ENCODE measurements around the gene SLC12A7. TPM values are rescaled to one million over a fixed set of nuclear protein-coding genes. Genes with fewer than 3 reads are reported as not detected.

Gene SLC12A7
- total RNA-seq, 2 donors from 2014 or later, result 27.6 to 138 TPM

DNA sequence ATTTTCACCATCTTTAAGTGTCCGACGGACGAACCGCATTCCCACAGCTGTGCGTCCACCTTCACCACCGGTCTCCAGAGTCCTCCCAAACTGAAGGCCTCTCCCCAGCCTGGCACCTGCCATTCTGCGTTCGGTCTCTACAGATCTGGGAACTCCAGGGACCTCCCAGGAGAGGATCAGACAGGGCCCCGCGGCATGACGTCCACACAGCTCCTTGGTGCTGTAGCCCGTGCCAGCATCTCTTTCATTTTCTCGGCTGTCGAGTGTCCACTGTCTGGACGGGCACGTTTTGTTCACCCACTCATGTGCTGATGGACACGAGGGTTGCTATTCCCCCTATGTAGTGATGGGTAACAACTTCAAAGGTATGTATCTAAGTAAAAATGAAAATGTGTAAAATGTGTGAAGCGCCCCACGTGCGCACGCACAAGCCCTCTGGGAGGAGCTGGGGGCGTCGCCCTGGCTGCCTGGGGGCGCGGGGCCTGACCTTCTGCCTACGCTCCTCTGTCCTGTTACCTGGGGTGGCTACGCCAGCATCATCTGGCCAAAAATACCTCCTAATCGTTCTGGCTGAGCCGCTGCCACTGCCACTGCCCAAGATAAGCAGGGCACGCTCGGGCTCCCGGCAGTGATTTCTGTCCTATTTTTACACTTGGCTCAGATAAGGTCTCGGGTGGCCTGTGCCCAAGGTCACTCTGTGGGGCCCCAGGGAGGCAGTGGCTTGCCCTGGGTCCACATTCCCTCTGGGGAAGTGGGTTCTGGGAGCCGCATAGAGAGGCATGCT, 10.8 kb upstream of the SLC12A7 start:
- Histone ChIP-seq H3K4me3 (no peak overlapping the region), H3K27ac (no peak overlapping the region), H3K9me3 (no peaks in the 10 kb centered on the region), H3K4me1 (replicated peaks) (peaks cover 8% of the 10 kb centered on the region), H3K36me3 (no peaks in the 10 kb centered on the region), H3K27me3 (replicated peaks; ENCODE audit: insufficient read depth) (no peaks in the 10 kb centered on the region)
- intact Hi-C loops (cut with DNase I), result loop anchor here (5.0 kb wide), 1 partner anchor 190 kb away; no protein-coding TSS in a partner anchor
- no peak for DNase-seq (ENCODE audit: low spot score)
- 93% methylated on average over 34 of the region's 34 CpGs for WGBS
- TF ChIP-seq POLR2AphosphoS5 (IDR thresholded peaks at IDR 0.05), result no peak
- TF ChIP-seq POLR2A (IDR thresholded peaks at IDR 0.05), result no peak
- TF ChIP-seq, protein P1, sequence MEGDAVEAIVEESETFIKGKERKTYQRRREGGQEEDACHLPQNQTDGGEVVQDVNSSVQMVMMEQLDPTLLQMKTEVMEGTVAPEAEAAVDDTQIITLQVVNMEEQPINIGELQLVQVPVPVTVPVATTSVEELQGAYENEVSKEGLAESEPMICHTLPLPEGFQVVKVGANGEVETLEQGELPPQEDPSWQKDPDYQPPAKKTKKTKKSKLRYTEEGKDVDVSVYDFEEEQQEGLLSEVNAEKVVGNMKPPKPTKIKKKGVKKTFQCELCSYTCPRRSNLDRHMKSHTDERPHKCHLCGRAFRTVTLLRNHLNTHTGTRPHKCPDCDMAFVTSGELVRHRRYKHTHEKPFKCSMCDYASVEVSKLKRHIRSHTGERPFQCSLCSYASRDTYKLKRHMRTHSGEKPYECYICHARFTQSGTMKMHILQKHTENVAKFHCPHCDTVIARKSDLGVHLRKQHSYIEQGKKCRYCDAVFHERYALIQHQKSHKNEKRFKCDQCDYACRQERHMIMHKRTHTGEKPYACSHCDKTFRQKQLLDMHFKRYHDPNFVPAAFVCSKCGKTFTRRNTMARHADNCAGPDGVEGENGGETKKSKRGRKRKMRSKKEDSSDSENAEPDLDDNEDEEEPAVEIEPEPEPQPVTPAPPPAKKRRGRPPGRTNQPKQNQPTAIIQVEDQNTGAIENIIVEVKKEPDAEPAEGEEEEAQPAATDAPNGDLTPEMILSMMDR (IDR thresholded peaks at IDR 0.05), result no peak

DNA sequence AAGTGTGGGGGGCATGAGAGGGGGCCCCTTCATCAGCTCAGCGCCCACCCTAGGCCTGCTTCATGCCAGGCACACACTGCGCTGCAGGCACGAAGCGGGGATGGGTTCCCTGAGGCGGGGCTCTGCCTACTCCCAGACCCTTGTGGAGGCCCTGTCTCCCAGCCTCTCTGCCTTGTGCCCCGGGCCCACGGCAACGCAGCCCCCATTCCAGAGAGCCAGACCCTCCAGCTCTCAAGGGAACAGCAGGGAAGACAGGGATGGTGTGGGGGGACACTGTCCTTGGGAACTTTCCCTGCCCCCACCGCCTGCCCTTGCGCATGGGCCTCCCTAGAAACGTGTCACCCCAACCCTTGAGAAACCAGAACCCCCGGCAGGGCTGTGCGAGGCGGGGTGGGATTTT, 10.0 kb upstream of the SLC12A7 start:
- TF ChIP-seq POLR2A (IDR thresholded peaks at IDR 0.05), result no peak
- TF ChIP-seq, protein P1 (IDR thresholded peaks at IDR 0.05), result no peak
- no peak for TF ChIP-seq POLR2AphosphoS5 (IDR thresholded peaks at IDR 0.05)
- Histone ChIP-seq H3K36me3 (no peaks in the 10 kb centered on the region), H3K27me3 (replicated peaks; ENCODE audit: insufficient read depth) (no peaks in the 10 kb centered on the region), H3K4me3 (no peak overlapping the region), H3K4me1 (replicated peaks) (peaks cover 8% of the 10 kb centered on the region), H3K9me3 (no peaks in the 10 kb centered on the region), H3K27ac (no peak overlapping the region)
- intact Hi-C loops (cut with DNase I), result loop anchor here (5.0 kb wide), 1 partner anchor 190 kb away; no protein-coding TSS in a partner anchor
- 92% methylated on average over 14 of the region's 14 CpGs for WGBS
- DNase-seq (ENCODE audit: low spot score), result no peak

DNA sequence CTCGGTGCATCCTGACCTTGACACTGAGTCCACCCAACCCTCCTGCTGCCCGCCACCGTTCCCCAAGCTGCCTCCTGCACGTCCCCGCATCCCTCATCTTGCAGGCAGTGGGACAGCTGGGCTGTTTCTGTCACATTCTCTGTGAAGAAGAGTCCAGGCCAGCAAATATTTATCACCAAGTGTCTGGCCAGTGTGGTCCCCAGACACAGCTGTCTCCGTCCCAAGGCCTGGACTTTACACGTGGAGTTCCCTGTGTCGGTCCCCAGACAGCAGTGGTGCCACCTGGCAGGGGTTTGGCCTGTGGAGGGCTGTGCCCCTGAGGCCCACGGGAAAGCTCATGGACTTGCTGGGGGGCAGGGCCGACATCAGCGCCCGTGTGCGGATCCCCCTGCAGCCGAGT, 9.2 kb upstream of the SLC12A7 start:
- no peak overlapping the region for H3K27ac ChIP-seq
- H3K4me1 ChIP-seq (replicated peaks), result peaks cover 8% of the 10 kb centered on the region
- WGBS, result 92% methylated on average over 14 of the region's 14 CpGs
- no peak for DNase-seq (ENCODE audit: low spot score)
- H3K27me3 ChIP-seq (replicated peaks; ENCODE audit: insufficient read depth), result no peaks in the 10 kb centered on the region
- no peak overlapping the region for H3K4me3 ChIP-seq
- TF ChIP-seq, protein P1 (IDR thresholded peaks at IDR 0.05), result no peak
- TF ChIP-seq POLR2AphosphoS5 (IDR thresholded peaks at IDR 0.05) (no peak), POLR2A (IDR thresholded peaks at IDR 0.05) (no peak)
- H3K36me3 ChIP-seq, result no peaks in the 10 kb centered on the region
- intact Hi-C loops (cut with DNase I), result loop anchor here (5.0 kb wide), 1 partner anchor 189 kb away; no protein-coding TSS in a partner anchor
- H3K9me3 ChIP-seq, result no peaks in the 10 kb centered on the region

DNA sequence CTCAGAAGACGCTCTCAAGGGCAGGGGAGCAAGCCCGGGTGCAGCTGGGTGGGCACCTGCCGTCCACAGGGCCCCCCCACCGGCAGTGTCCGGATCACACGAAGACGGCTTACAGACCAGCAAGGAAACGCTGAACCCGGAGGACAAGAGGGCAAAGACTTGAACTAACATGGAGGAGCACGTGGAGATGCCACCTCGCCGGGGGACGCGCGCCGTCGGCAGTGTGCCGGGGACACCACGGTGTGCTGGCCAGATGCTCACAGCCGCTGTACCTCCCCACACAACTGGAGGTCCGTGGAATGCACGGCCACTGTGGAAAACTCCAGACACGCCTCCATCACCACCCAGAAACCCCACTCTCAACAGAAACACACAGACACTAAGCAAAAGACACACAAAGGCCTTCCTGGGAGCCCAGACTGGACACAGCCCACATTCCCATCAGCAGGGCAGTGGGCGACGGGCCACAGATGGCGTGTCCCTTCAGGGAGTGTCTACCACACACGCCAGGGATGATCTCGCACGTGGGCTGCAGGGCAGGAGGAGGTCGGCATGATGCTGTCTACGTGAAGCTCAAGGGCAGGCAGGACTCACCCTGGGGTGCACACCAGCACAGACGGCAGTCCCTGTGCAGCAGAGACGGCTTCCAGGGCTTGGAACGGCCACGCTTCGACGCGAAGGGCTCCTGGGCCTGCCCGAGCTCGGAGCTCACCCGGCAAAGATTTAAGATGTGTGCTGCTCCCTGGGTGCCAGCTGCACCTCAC, 8.6 kb upstream of the SLC12A7 start:
- no peak for DNase-seq (ENCODE audit: low spot score)
- H3K4me1 ChIP-seq (replicated peaks), result peaks cover 8% of the 10 kb centered on the region
- no peaks in the 10 kb centered on the region for H3K36me3 ChIP-seq
- intact Hi-C loops (cut with DNase I), result loop anchor here (5.0 kb wide), 1 partner anchor 188 kb away; no protein-coding TSS in a partner anchor
- TF ChIP-seq POLR2AphosphoS5 (IDR thresholded peaks at IDR 0.05) (no peak), POLR2A (IDR thresholded peaks at IDR 0.05) (no peak)
- TF ChIP-seq, protein P1 (IDR thresholded peaks at IDR 0.05), result no peak
- no peak overlapping the region for H3K4me3 ChIP-seq
- 85% methylated on average over 33 of the region's 41 CpGs for WGBS
- H3K9me3 ChIP-seq, result no peaks in the 10 kb centered on the region
- H3K27ac ChIP-seq, result no peak overlapping the region
- H3K27me3 ChIP-seq (replicated peaks; ENCODE audit: insufficient read depth), result no peaks in the 10 kb centered on the region
